Tibial artery (tissue), 4 donors: ENCODE data around the gene TMEM45B.
"Not testable (repeated sequence)": the region's sequence is repeated elsewhere in the genome, so short reads cannot be mapped to it uniquely, and the experiment has no call there.

Source experiments
- DNase-seq, 2 donors: peaks; one replicate each; pipeline ENCODE4 v3.0.0-alpha.2; 2019
- H3K27ac ChIP-seq, 2 donors: fragments of 200-600 bp; sonication (generic) in 1 of 2; 1 replicate in 1 of 2; 2 replicates in 1 of 2; pipeline ENCODE4 v1.5.1; 2018 to 2019; ENCODE audit warnings: mild to moderate bottlenecking in 1 of 2
- H3K27me3 ChIP-seq, 2 donors: fragments of 200-600 bp; sonication (generic) in 1 of 2; one replicate each; pipeline versions ENCODE4 v1.5.1 to v1.6.0; 2016 to 2019
- H3K36me3 ChIP-seq, 3 donors: fragments of 200-600 bp; sonication (generic) in 2 of 3; one replicate each; pipeline ENCODE4 v1.5.1; 2016 to 2019; ENCODE audit warnings: mild to moderate bottlenecking in 2 of 3
- H3K4me1 ChIP-seq, 4 donors: fragments of 200-600 bp; sonication (generic) in 2 of 4; 1 replicate in 3 of 4; 2 replicates in 1 of 4; pipeline ENCODE4 v1.5.1; 2016 to 2019
- H3K4me3 ChIP-seq, 2 donors: fragments of 200-600 bp; sonication (generic) in 1 of 2; 1 replicate in 1 of 2; 2 replicates in 1 of 2; pipeline ENCODE4 v1.5.1; 2018 to 2019; ENCODE audit warnings: mild to moderate bottlenecking in 2 of 2
- H3K9me3 ChIP-seq, 3 donors: fragments of 200-600 bp; sonication (generic) in 1 of 3; one replicate each; pipeline ENCODE4 v1.5.1; 2016 to 2019
- intact Hi-C: fragments of 100-400 bp; cut with DNase I; formaldehyde crosslinking; loops from one replicate; pipeline ENCODE4 v1.15.0; 2023; ENCODE audit warnings: low total_unique reads
- TF ChIP-seq, protein P1 (sequence below), 2 experiments: fragments of 200-600 bp in 1 of 2; fragments of 450-650 bp in 1 of 2; IDR thresholded peaks; one replicate each; pipeline ENCODE4 v1.5.1; 2017 to 2019; ENCODE audit warnings: antibody characterized with exemption in 2 of 2, mild to moderate bottlenecking in 1 of 2, moderate library complexity in 1 of 2

TMEM45B gene

DNA sequence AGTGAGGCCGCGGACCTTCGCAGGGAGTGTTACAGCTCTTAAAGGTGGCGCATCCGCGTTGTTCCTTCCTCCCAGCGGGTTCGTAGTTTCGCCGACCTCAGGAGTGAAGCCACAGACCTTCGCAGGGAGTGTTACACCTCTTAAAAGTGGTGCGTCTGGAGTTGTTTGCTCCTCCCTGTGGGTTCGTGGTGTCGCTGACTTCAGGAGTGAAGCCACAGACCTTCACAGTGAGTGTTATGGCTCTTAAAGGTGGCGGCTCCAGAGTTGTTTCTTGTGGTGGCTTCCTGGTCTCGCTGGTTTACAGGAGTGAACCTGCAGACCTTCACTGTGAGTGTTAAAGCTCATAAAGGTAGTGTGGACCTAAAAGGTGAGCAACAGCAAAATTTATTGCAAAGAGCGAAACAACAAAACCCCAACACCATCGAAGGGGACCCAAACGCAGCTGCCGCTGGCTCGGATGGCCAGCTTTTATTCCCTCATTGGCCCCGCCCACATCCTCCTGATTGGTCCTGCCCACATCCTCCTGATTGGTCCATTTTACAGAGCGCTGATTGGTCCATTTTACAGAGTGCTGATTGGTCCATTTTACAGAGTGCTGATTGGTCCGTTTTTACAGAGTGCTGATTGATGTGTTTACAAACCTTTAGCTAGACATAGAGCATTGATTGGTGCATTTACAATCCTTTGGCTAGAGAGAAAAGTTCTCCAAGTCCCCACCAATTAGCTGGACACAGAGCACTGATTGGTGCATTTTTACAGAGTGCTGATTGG is 1.2 kb upstream of the TMEM45B start:
- Histone ChIP-seq H3K36me3 (no peaks in the 10 kb centered on the region), H3K27me3 (peaks cover 0 to 26% of the 10 kb centered on the region in 2 donors), H3K4me1 (peaks cover 0 to 7% (median 0%) of the 10 kb centered on the region in 4 donors), H3K4me3 (no peak overlapping the region), H3K27ac (no peak overlapping the region), H3K9me3 (no peaks in the 10 kb centered on the region)
- DNase-seq, result no peak
- TF ChIP-seq, protein P1, sequence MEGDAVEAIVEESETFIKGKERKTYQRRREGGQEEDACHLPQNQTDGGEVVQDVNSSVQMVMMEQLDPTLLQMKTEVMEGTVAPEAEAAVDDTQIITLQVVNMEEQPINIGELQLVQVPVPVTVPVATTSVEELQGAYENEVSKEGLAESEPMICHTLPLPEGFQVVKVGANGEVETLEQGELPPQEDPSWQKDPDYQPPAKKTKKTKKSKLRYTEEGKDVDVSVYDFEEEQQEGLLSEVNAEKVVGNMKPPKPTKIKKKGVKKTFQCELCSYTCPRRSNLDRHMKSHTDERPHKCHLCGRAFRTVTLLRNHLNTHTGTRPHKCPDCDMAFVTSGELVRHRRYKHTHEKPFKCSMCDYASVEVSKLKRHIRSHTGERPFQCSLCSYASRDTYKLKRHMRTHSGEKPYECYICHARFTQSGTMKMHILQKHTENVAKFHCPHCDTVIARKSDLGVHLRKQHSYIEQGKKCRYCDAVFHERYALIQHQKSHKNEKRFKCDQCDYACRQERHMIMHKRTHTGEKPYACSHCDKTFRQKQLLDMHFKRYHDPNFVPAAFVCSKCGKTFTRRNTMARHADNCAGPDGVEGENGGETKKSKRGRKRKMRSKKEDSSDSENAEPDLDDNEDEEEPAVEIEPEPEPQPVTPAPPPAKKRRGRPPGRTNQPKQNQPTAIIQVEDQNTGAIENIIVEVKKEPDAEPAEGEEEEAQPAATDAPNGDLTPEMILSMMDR (IDR thresholded peaks at IDR 0.05), result no peak
- intact Hi-C loops, result no loop called here

DNA sequence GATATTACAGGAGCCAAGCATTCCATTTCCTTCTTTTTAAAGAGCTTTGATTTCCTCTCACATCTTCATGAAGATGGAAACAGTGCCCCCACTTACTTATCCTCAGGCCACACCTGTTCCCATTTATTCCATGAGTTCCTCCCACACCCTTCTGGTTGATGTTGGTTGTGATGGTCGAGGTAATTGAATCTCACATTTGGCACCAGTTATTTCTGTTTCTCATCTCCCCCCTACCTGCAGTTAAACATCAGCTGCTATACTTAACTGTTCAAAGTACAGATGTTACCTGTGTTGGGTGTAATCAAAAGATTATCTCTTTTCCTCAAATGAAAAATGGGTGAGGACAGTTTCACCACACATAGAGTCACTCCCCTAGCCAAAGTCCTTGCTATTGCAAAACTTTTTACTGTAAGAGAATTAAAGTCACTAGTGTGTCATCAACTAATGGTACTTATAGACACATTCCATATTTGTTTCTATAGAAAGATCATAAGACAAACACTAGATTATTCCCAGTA is 1.9 kb downstream of the TMEM45B start:
- TF ChIP-seq, protein P1 (IDR thresholded peaks at IDR 0.05), result no peak
- Histone ChIP-seq H3K27ac (no peak overlapping the region), H3K27me3 (peaks cover 0 to 32% of the 10 kb centered on the region in 2 donors), H3K36me3 (no peaks in the 10 kb centered on the region), H3K4me3 (no peak overlapping the region), H3K4me1 (peaks cover 0 to 7% (median 0%) of the 10 kb centered on the region in 4 donors), H3K9me3 (no peaks in the 10 kb centered on the region)
- DNase-seq, result no peak
- intact Hi-C loops, result no loop called here

DNA sequence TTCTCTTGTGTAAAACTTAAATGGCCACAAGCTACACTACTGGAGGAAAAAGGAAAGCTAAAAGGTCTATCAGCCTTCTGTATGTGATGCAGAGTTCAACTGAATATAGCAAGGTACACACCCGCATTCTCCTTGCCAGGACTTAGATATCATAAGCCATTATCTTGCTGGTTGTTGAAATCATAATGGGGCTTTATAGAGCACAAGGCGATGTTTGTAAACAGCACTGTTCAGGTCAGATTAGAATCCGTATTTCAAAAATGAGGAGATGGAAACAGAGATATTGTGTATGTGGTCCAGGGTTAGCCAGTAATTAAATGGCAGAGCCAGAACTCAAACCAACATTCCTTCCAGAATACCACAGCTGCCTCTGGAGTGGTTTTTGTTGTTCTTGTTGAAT is 2.6 kb downstream of the TMEM45B start:
- H3K36me3 ChIP-seq, H3K9me3 ChIP-seq, intact Hi-C loops, H3K4me3 ChIP-seq, DNase-seq, H3K4me1 ChIP-seq, H3K27ac ChIP-seq: not testable (repeated sequence)
- peaks cover 0 to 32% of the 10 kb centered on the region in 2 donors for H3K27me3 ChIP-seq

GRCh38 chr11:129819237-129819636 is 3.6 kb downstream of the TMEM45B start:
- no peak for DNase-seq
- TF ChIP-seq, protein P1 (IDR thresholded peaks at IDR 0.05), result no peak
- H3K27me3 ChIP-seq, result peaks cover 0 to 32% of the 10 kb centered on the region in 2 donors

GRCh38 chr11:129820228-129820627 is 4.6 kb downstream of the TMEM45B start:
- H3K27me3 ChIP-seq, result peaks cover 0 to 27% of the 10 kb centered on the region in 2 donors
- H3K36me3 ChIP-seq, H3K4me3 ChIP-seq, H3K27ac ChIP-seq, H3K9me3 ChIP-seq, DNase-seq, intact Hi-C loops, H3K4me1 ChIP-seq: not testable (repeated sequence)

More at GRCh38 chr11:129819237-129819636, 3.6 kb downstream of the TMEM45B start:
- Histone ChIP-seq H3K9me3 (no peaks in the 10 kb centered on the region), H3K4me1 (peaks cover 0 to 7% (median 0%) of the 10 kb centered on the region in 4 donors), H3K36me3 (no peaks in the 10 kb centered on the region), H3K4me3 (no peak overlapping the region), H3K27ac (no peak overlapping the region)
- intact Hi-C loops, result no loop called here

DNA sequence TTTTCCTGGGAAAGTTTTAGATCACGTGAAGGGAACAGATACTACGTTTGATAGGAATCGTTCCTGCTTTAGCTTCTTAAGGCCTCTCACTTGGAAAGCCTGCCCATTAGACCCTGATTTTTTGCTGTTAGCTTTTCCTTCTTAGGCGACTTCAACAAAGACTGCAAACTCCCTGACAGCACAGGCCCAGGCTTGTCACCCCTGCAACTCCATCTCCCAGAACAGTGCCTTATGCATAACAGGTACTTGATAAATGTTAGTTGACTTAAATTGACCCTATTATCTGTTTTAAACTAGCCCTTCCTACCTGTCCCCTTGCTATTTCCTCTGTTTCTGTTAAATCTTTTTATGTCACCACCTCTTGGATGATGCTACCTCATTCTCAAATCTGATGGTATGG is 7.6 kb downstream of the TMEM45B start:
- H3K36me3 ChIP-seq, H3K4me3 ChIP-seq, H3K27me3 ChIP-seq, H3K4me1 ChIP-seq, H3K27ac ChIP-seq, H3K9me3 ChIP-seq, DNase-seq, intact Hi-C loops: not testable (repeated sequence)

DNA sequence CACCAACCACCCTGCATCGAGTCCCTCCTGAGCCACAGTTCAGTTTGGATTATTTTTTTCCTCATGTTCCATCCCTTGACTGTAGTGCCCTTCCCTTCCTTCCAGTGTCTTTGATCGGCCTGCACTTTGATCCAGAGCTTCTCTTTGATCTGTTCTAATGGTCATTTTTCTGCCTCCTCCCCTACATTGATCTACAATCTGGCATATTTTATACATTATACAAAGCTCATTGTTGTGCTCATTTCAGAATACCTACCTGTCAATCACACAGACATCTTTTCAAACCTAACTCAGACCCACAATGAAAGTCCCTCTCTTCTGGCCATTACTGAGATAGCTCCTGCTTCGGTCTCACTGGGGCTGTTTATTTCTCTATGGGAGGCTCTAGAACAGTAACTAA is 8.2 kb downstream of the TMEM45B start:
- intact Hi-C loops, H3K4me3 ChIP-seq, H3K9me3 ChIP-seq, DNase-seq, H3K36me3 ChIP-seq, H3K27me3 ChIP-seq, H3K4me1 ChIP-seq, H3K27ac ChIP-seq: not testable (repeated sequence)
